ENCODE data around the gene PHF19. TPM values are rescaled to one million over a fixed set of nuclear protein-coding genes. Genes with fewer than 3 reads are reported as not detected.

The PHF19 gene
- total RNA-seq, 4 donors from 2014 or later = 11.5 to 22.1 (median 17.8) TPM

DNA sequence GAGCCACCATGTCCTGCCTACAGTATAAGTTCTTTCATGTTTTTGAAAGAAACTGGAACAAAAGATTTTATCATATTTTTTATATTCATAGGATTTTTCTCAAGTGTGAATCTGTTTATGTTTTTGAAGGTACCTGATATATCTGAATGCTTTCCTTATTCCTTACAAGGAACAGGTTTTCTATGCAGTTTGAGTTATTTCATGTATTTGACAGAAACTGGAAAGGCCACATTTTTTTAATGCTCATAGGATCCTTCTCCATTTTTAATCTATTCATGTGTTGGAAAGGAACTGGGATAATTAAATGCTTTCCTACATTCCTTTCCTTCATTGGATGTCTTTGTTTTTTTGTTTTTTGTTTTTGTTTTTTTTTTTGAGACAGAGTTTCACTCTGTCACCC, 68.1 kb downstream of the PHF19 start:
- DNase-seq (ENCODE audit: low spot score in 2 of 2) = no peak
- no peak overlapping the region for H3K4me3 ChIP-seq (ENCODE audit: low read depth, poor library complexity, severe bottlenecking)
- TF ChIP-seq POLR2A (IDR thresholded peaks at IDR 0.05) = no peak
- TF ChIP-seq, protein P1, sequence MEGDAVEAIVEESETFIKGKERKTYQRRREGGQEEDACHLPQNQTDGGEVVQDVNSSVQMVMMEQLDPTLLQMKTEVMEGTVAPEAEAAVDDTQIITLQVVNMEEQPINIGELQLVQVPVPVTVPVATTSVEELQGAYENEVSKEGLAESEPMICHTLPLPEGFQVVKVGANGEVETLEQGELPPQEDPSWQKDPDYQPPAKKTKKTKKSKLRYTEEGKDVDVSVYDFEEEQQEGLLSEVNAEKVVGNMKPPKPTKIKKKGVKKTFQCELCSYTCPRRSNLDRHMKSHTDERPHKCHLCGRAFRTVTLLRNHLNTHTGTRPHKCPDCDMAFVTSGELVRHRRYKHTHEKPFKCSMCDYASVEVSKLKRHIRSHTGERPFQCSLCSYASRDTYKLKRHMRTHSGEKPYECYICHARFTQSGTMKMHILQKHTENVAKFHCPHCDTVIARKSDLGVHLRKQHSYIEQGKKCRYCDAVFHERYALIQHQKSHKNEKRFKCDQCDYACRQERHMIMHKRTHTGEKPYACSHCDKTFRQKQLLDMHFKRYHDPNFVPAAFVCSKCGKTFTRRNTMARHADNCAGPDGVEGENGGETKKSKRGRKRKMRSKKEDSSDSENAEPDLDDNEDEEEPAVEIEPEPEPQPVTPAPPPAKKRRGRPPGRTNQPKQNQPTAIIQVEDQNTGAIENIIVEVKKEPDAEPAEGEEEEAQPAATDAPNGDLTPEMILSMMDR (IDR thresholded peaks at IDR 0.05) = no peak
- intact Hi-C loops (cut with DNase I; ENCODE audit: low total_unique reads) = no loop called here

DNA sequence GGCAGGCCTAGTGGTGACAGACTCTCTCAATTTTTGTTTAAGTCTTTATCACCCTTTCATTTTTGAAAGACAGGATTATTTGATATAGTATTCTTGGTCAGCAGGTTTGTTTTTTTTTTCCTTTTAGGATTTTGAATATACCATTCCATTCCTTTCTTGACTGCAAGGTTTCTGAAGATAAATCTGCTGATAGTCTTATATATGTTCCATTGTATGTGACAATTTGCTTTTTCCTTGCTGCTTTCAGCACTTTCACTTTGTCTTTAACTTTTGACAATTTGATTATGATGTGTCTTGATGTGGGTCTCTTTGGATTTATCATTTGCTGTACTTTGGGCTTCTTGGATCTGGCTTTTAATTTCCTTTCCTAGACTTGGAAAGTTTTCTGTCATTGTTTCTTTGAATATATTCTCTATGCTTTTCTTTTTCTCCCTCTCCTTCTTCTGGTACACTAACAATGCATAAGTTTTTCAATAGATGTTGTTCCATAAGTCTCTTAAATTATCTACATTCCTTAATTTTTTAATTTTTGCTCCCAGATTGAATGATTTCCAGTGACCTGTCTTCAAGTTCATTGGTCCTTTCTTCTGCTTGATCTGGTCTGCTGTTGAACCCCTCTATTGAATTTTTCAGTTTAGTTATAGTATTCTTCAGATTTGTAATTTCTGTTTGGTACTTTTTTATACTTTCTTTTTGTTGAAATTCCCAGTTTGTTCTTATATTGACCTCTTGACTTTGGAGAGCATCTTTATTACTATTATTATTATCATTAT, 69.2 kb downstream of the PHF19 start:
- intact Hi-C loops (cut with DNase I; ENCODE audit: low total_unique reads) = no loop called here
- no peak for DNase-seq (ENCODE audit: low spot score in 2 of 2)
- H3K4me3 ChIP-seq (ENCODE audit: low read depth, poor library complexity, severe bottlenecking) = no peak overlapping the region
- TF ChIP-seq POLR2A (IDR thresholded peaks at IDR 0.05) = no peak
- TF ChIP-seq, protein P1 (IDR thresholded peaks at IDR 0.05) = no peak

Other genes starting within 250 kb of the PHF19 start
- 10 to 100 TPM; 49.0 to 59.0 (median 57.0) TPM for gene MEGF9, start 162.7 kb downstream of the PHF19 start, total RNA-seq
- 10 to 100 TPM; 25.9 to 49.6 (median 46.4) TPM for gene FBXW2, start 83.8 kb downstream of the PHF19 start, total RNA-seq
- gene PSMD5, start 34.3 kb downstream of the PHF19 start, total RNA-seq = 10 to 100 TPM; 30.1 to 63.7 (median 33.9) TPM
- 1 to 10 TPM; 2.6 to 4.9 (median 4.7) TPM for gene TRAF1, start 49.6 kb upstream of the PHF19 start, total RNA-seq
- gene C5, start 173.1 kb upstream of the PHF19 start, total RNA-seq = 10 to 100 TPM in 1 of 4 donors, 1 to 10 TPM in 3; 2.0 to 14.9 (median 4.3) TPM
- 10 to 100 TPM in 2 of 4 donors, 1 to 10 TPM in 2; 7.7 to 11.4 (median 9.0) TPM for gene CNTRL, start 197.8 kb upstream of the PHF19 start, total RNA-seq

All from lower leg skin (tissue), 4 donors.